B cell (primary cell): ENCODE measurements around the gene BCKDK. TPM values are rescaled to one million over a fixed set of nuclear protein-coding genes. Genes with fewer than 3 reads are reported as not detected.

ENCODE experiments used
- ATAC-seq: fragments of 200-7000 bp; cut with Tn5 transposase; one replicate; pipeline ENCODE4 v1.10.0; 2021; ENCODE audit warnings: low read depth, mild to moderate bottlenecking, moderate number of reproducible peaks, moderate library complexity
- CTCF ChIA-PET: fragments of 350-600 bp; sonication (Branson Sonifier 250); formaldehyde crosslinking; loops from one replicate; lab custom pipeline; 2021; ENCODE audit warnings: antibody characterized with exemption, inconsistent platforms; lab: Charles Lee
- POLR2A ChIA-PET: fragments of 350-600 bp; sonication (Branson Sonifier 250); formaldehyde crosslinking; loops from one replicate; lab custom pipeline; 2021; ENCODE audit warnings: antibody characterized with exemption; lab: Charles Lee
- DNase-seq: peaks from one replicate; pipeline ENCODE4 v3.0.0; 2013
- H2AFZ ChIP-seq: 2 replicates; pipeline ENCODE4 v1.6.1; 2012; ENCODE audit warnings: mild to moderate bottlenecking, low read depth, low read length; ENCODE audit not compliant: insufficient read depth, poor library complexity, severe bottlenecking
- H3K27ac ChIP-seq, 2 donors: 1 replicate in 1 of 2; 2 replicates in 1 of 2; pipeline ENCODE4 v1.5.1; 2012 to 2013; ENCODE audit warnings: low read length in 2 of 2, mild to moderate bottlenecking in 2 of 2, moderate library complexity in 1 of 2
- H3K27me3 ChIP-seq, 4 experiments: fragments of 200-600 bp in 1 of 4; sonication (generic) in 1 of 4; replicated peaks in 1 of 4; 1 replicate in 2 of 4; 2 replicates in 2 of 4; pipeline versions ENCODE4 v1.6.1 to v1.7.0; 2013 to 2016; ENCODE audit warnings: low read length in 3 of 4, mild to moderate bottlenecking in 2 of 4, mixed read lengths in 1 of 4, moderate library complexity in 1 of 4; ENCODE audit not compliant: insufficient read depth in 4 of 4, control insufficient read depth in 3 of 4; ENCODE audit errors: control extremely low read depth in 1 of 4
- H3K36me3 ChIP-seq, 2 experiments: replicated peaks in 1 of 2; 1 replicate in 1 of 2; 2 replicates in 1 of 2; pipeline versions ENCODE4 v1.6.1 to v1.7.1; 2013; ENCODE audit warnings: low read length in 1 of 2; ENCODE audit not compliant: insufficient read depth in 2 of 2, control insufficient read depth in 1 of 2; ENCODE audit errors: control extremely low read depth in 1 of 2, extremely low read depth in 1 of 2
- H3K4me1 ChIP-seq, 2 donors: fragments of 200-600 bp in 1 of 2; sonication (generic) in 1 of 2; 1 replicate in 1 of 2; 2 replicates in 1 of 2; pipeline versions ENCODE4 v1.5.1 to v1.6.1; 2013 to 2017; ENCODE audit warnings: low read length in 2 of 2; ENCODE audit not compliant: control insufficient read depth in 2 of 2, insufficient read depth in 2 of 2
- H3K4me2 ChIP-seq: replicated peaks from 2 replicates; pipeline ENCODE3; 2012; ENCODE audit warnings: mild to moderate bottlenecking, low read depth, low read length; ENCODE audit not compliant: poor library complexity, severe bottlenecking
- H3K4me3 ChIP-seq, 5 experiments: fragments of 200-600 bp in 1 of 5; sonication (generic) in 1 of 5; 1 replicate in 3 of 5; 2 replicates in 2 of 5; pipeline versions ENCODE4 v1.5.1 to v1.7.0; 2011 to 2016; ENCODE audit warnings: low read length in 4 of 5, mild to moderate bottlenecking in 4 of 5, low read depth in 2 of 5, control low read depth in 1 of 5, moderate library complexity in 1 of 5; ENCODE audit not compliant: insufficient read depth in 1 of 5; ENCODE audit errors: control extremely low read depth in 1 of 5, extremely low read depth in 1 of 5
- H3K79me2 ChIP-seq: fragments of 200-600 bp; sonication (generic); one replicate; pipeline ENCODE4 v1.6.0; 2016; ENCODE audit warnings: low read length; ENCODE audit not compliant: control insufficient read depth, insufficient read depth
- H3K9ac ChIP-seq: fragments of 200-600 bp; sonication (generic); 2 replicates; pipeline ENCODE4 v1.6.1; 2017; ENCODE audit warnings: mild to moderate bottlenecking, low read length, moderate library complexity
- H3K9me3 ChIP-seq, 3 donors: one replicate each; pipeline versions ENCODE4 v1.6.1 to v1.7.1; 2013; ENCODE audit warnings: low read length in 2 of 3; ENCODE audit not compliant: control insufficient read depth in 2 of 3, insufficient read depth in 1 of 3; ENCODE audit errors: control extremely low read depth in 1 of 3
- H4K20me1 ChIP-seq: 2 replicates; pipeline ENCODE4 v1.6.0; 2012; ENCODE audit warnings: mild to moderate bottlenecking, low read length; ENCODE audit not compliant: insufficient read depth, control insufficient read depth, poor library complexity, severe bottlenecking
- H3K27ac Mint-ChIP-seq: one replicate; pipeline ENCODE4 v1.8.0; 2021; ENCODE audit warnings: mixed read lengths
- H3K27me3 Mint-ChIP-seq: one replicate; pipeline ENCODE4 v1.8.0; 2021; ENCODE audit warnings: mixed read lengths
- H3K4me1 Mint-ChIP-seq: one replicate; pipeline ENCODE4 v1.8.0; 2021; ENCODE audit warnings: mixed read lengths
- H3K4me3 Mint-ChIP-seq: one replicate; pipeline ENCODE4 v1.8.0; 2021; ENCODE audit warnings: mixed read lengths
- H3K9me3 Mint-ChIP-seq: one replicate; pipeline ENCODE4 v1.8.0; 2022; ENCODE audit warnings: mixed read lengths; ENCODE audit not compliant: insufficient read depth
- CTCF ChIP-seq: fragments of 200-600 bp; IDR thresholded peaks from one replicate; pipeline ENCODE4 v1.8.0; 2022; ENCODE audit warnings: antibody characterized with exemption, mild to moderate bottlenecking
- EZH2 ChIP-seq: IDR thresholded peaks from 2 replicates; pipeline ENCODE4 v1.6.1; 2012; ENCODE audit warnings: borderline replicate concordance, low read depth, mild to moderate bottlenecking, moderate library complexity, low read length; ENCODE audit not compliant: insufficient read depth, poor library complexity, severe bottlenecking
- WGBS: methylation state at CpG from one replicate; pipeline ENCODE4 v1.1.5; 2013; ENCODE audit warnings: missing lambda C conversion rate; ENCODE audit not compliant: insufficient coverage; 5-methylcytosine and 5-hydroxymethylcytosine counted together
- intact Hi-C: fragments of 100-400 bp; cut with micrococcal nuclease; formaldehyde crosslinking; loops from one replicate; pipeline ENCODE4 v1.10.0; 2022
- polyA plus RNA-seq: library from polyadenylated mRNA; depleted of rRNA; stranded (reverse); fragments of >200 nt; gene quantifications from 2 replicates; pipeline ENCODE4 v1.2.3, GENCODE V29; 2012
- total RNA-seq, 2 donors: library from RNA; stranded (reverse); fragments of 120-200 nt in 1 of 2; gene quantifications; 1 replicate in 1 of 2; 2 replicates in 1 of 2; pipeline versions ENCODE4 v1.2.3 to v1.2.4, GENCODE V29; 2013 to 2022

Gene BCKDK
- total and polyA plus RNA-seq, 2 donors (not counting 1 experiment from before 2014, with no cell fraction given), result 24.7 to 27.6 TPM

- no peak overlapping the region for H3K9ac ChIP-seq
- peaks cover 13% of the 10 kb centered on the region for H3K27me3 Mint-ChIP-seq
- no peaks in the 10 kb centered on the region for H3K36me3 ChIP-seq
- no peak overlapping the region for H3K27ac ChIP-seq
- H3K27ac Mint-ChIP-seq, result no peak overlapping the region
- intact Hi-C loops, result no loop called here
- H3K4me2 ChIP-seq, result no peak overlapping the region
- no peak overlapping the region for H3K4me3 Mint-ChIP-seq
- no peaks in the 10 kb centered on the region for H4K20me1 ChIP-seq
- no peaks in the 10 kb centered on the region for H3K9me3 ChIP-seq
- no peaks in the 10 kb centered on the region for H3K79me2 ChIP-seq
- H3K4me1 ChIP-seq, result no peaks in the 10 kb centered on the region
- 97% methylated on average over 25 of the region's 25 CpGs for WGBS
- DNase-seq, result no peak
- no peak overlapping the region for H2AFZ ChIP-seq
- no peak overlapping the region for H3K4me3 ChIP-seq
- ChIA-PET CTCF (no interaction called here), POLR2A (no interaction called here)
- H3K27me3 ChIP-seq, result peaks cover 0 to 3% (median 1%) of the 10 kb centered on the region in 4 experiments
- no peaks in the 10 kb centered on the region for H3K4me1 Mint-ChIP-seq
- no peaks in the 10 kb centered on the region for H3K9me3 Mint-ChIP-seq
- TF ChIP-seq CTCF (no peak), EZH2 (no peak)
- ATAC-seq, result no peak
These were observed 40.7 kb downstream of the BCKDK start for GRCh38 chr16:31148896-31149295.

- Mint-ChIP-seq H3K9me3 (no peaks in the 10 kb centered on the region), H3K4me3 (no peak overlapping the region), H3K27me3 (peaks cover 13% of the 10 kb centered on the region), H3K4me1 (no peaks in the 10 kb centered on the region), H3K27ac (no peak overlapping the region)
- H2AFZ ChIP-seq, result no peak overlapping the region
- DNase-seq (no peak), ATAC-seq (no peak)
- peaks cover 0 to 3% (median 1%) of the 10 kb centered on the region in 4 experiments for H3K27me3 ChIP-seq
- H3K4me1 ChIP-seq, result no peaks in the 10 kb centered on the region
- POLR2A ChIA-PET, result no interaction called here
- intact Hi-C loops, result no loop called here
- no peaks in the 10 kb centered on the region for H3K36me3 ChIP-seq
- no peaks in the 10 kb centered on the region for H4K20me1 ChIP-seq
- no peaks in the 10 kb centered on the region for H3K9me3 ChIP-seq
- WGBS, result 90% methylated on average over 2 of the region's 5 CpGs
- H3K27ac ChIP-seq, result no peak overlapping the region
- H3K9ac ChIP-seq, result no peak overlapping the region
- CTCF ChIA-PET, result no interaction called here
- no peak overlapping the region for H3K4me2 ChIP-seq
- TF ChIP-seq CTCF, result no peak
- no peak for TF ChIP-seq EZH2
- no peak overlapping the region for H3K4me3 ChIP-seq
- no peaks in the 10 kb centered on the region for H3K79me2 ChIP-seq
These were observed 41.1 kb downstream of the BCKDK start for GRCh38 chr16:31149332-31149731.
